Naive thymus-derived CD8-positive, alpha-beta T cell (primary cell): ENCODE measurements around the gene ATP6V0C. TPM values are rescaled to one million over a fixed set of nuclear protein-coding genes. Genes with fewer than 3 reads are reported as not detected.

ENCODE experiments used
- ATAC-seq, 2 donors: fragments of 150-1000 bp; cut with Tn5 transposase in 1 of 2; sonication (Bioruptor Pico), chemical (Tn5 transposase) in 1 of 2; 1 replicate in 1 of 2; 2 replicates in 1 of 2; pipeline ENCODE4 v1.10.0; 2021; ENCODE audit warnings: mild to moderate bottlenecking in 2 of 2, moderate library complexity in 2 of 2
- POLR2A ChIA-PET: fragments of 350-600 bp; sonication (Branson Sonifier 250); formaldehyde crosslinking; loops from one replicate; lab custom pipeline; 2021; ENCODE audit warnings: antibody characterized with exemption; lab: Charles Lee
- DNase-seq, 10 donors: peaks; one replicate each; pipeline versions ENCODE4 v3.0.0 to v3.0.0-alpha.2; 2020 to 2022
- H3K27ac Mint-ChIP-seq, 10 donors: one replicate each; pipeline ENCODE4 v1.8.0; 2020 to 2022; ENCODE audit warnings: mild to moderate bottlenecking in 10 of 10, mixed read lengths in 10 of 10, moderate library complexity in 4 of 10, inconsistent platforms in 1 of 10
- H3K27me3 Mint-ChIP-seq, 5 donors: one replicate each; pipeline ENCODE4 v1.8.0; 2021 to 2022; ENCODE audit warnings: mixed read lengths in 5 of 5
- H3K36me3 Mint-ChIP-seq, 3 donors: one replicate each; pipeline ENCODE4 v1.8.0; 2020 to 2022; ENCODE audit warnings: mixed read lengths in 3 of 3, mild to moderate bottlenecking in 2 of 3, inconsistent platforms in 1 of 3
- H3K4me1 Mint-ChIP-seq, 4 donors: one replicate each; pipeline ENCODE4 v1.8.0; 2021 to 2022; ENCODE audit warnings: mixed read lengths in 4 of 4
- H3K4me3 Mint-ChIP-seq, 10 donors: one replicate each; pipeline ENCODE4 v1.8.0; 2020 to 2022; ENCODE audit warnings: mild to moderate bottlenecking in 10 of 10, mixed read lengths in 10 of 10, moderate library complexity in 6 of 10, inconsistent platforms in 1 of 10
- H3K9me3 Mint-ChIP-seq, 9 donors: one replicate each; pipeline ENCODE4 v1.8.0; 2020 to 2022; ENCODE audit warnings: mixed read lengths in 9 of 9, mild to moderate bottlenecking in 3 of 9, inconsistent platforms in 1 of 9, moderate library complexity in 1 of 9
- polyA plus RNA-seq, 3 donors: library from polyadenylated mRNA; unstranded; fragments of 300-500 nt; fragmentation: Illumina TruSeq; gene quantifications; one replicate each; pipeline ENCODE4 v1.2.3, GENCODE V29; 2021
- total RNA-seq, 8 experiments: library from RNA in 2 of 8; stranded (reverse) in 2 of 8; gene quantifications; one replicate each; pipeline ENCODE4 v1.2.3 and lab custom pipeline; 2021 to 2026

Gene ATP6V0C
- total and polyA plus RNA-seq, 5 experiments from 2014 or later = 74.9 to 123 (median 84.9) TPM

DNA sequence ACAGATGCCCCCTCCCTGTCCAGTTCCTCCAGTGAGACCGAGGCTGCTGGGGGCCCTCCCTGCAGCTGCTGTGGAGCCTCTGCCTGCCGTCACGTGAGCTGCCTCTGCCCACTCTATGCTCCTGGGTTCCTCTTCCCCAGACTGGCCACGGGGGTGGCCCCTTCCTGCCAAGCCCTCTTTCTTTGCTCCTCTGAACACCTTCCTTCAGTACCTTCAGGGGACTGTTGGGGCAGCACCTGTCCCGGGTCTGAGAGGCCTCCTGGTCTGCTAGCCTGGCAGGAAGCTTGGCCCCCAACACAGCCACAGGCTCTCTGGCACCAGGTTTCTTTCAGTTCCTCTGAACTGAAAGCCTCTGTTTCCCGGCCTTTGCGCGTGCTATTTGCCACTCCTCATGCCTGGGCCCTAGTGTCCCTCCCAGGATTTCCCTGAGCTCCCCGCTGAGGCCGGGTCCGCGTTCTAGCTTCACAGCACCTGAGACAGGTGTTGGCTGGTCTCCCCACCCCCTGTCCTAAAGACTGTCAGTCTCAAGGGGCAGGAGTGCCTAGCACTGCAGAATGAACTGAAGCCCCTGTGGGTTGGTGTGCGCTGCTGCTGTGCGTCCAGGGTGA is 6.6 kb upstream of the ATP6V0C start:
- Mint-ChIP-seq H3K4me3 (peak overlapping the region in 1 of 10 donors; percentile 32), H3K9me3 (no peaks in the 10 kb centered on the region), H3K4me1 (peaks cover 0 to 38% (median 4%) of the 10 kb centered on the region in 4 donors), H3K27me3 (no peaks in the 10 kb centered on the region), H3K36me3 (no peaks in the 10 kb centered on the region), H3K27ac (peak overlapping the region in 2 of 10 donors; percentile 52 to 75)
- no peak for DNase-seq
- ATAC-seq = peak; percentile 14 to 72
- POLR2A ChIA-PET = no interaction called here

DNA sequence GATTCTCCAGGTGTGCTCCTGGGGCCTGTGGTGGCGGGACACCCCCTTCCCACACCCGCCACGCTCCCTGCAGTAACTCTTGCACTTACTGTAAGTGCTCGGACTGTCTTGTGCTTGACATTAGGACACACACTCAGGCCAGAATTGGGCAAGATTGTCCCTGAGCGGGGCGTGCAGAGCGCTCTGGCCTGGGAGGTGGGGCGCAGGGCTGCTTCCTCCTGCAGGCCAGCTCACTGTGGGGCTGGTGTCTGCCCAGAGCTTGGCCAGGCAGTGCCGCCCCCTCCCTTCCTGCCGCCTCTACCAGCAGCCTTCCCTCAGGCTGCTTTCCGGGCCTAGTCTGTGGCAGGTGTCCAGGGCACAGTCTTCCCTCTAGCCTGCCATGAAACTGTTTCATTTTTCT is 6.1 kb upstream of the ATP6V0C start:
- Mint-ChIP-seq H3K27me3 (no peaks in the 10 kb centered on the region), H3K9me3 (no peaks in the 10 kb centered on the region), H3K4me3 (peak overlapping the region in 1 of 10 donors; percentile 32), H3K4me1 (peaks cover 4 to 43% (median 8%) of the 10 kb centered on the region in 4 donors), H3K36me3 (no peaks in the 10 kb centered on the region), H3K27ac (peak overlapping the region in 1 of 10 donors; percentile 75)
- POLR2A ChIA-PET = no interaction called here
- DNase-seq = no peak
- no peak for ATAC-seq

DNA sequence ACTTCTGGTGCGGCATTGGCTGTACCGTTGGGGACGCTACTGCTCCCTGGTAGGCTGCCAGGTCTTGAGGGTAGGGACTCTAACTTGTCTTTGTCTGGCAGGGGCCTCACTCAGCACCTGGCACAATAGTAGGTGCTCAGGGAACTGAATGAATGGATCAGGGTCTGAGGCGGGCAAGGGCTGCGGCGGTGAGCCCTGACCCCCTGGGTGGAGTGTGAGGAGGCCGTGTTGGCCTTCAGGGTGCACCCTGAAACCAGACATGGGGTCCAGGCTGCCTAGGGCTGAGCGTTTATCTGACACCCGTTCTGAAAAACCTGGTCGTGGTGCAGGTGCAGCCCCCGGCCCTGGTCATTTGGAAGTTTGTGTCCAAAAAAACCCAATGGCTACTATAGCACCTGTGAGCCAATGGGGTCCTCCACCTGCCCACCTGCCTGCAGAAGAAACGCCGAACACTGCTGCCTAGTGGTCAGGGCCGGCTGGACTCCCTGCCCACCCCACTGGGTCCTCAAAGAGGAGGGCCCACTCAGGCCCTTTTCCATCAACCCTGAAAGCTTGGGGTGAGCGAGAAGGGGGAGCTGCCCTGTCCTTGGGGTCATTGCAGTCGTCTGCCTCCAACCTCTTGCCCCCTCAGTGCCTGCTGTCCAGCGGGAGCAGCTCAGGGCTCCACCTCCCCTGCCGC is 4.9 kb upstream of the ATP6V0C start:
- no peak for ATAC-seq
- peaks cover 0 to under 1% (median 0%) of the 10 kb centered on the region in 9 donors for H3K9me3 Mint-ChIP-seq
- POLR2A ChIA-PET = no interaction called here
- H3K36me3 Mint-ChIP-seq = no peaks in the 10 kb centered on the region
- peak overlapping the region in 3 of 10 donors; percentile 39 to 75 (median 63) for H3K27ac Mint-ChIP-seq
- peaks cover 11 to 50% (median 15%) of the 10 kb centered on the region in 4 donors for H3K4me1 Mint-ChIP-seq
- no peaks in the 10 kb centered on the region for H3K27me3 Mint-ChIP-seq
- no peak for DNase-seq
- H3K4me3 Mint-ChIP-seq = no peak overlapping the region

DNA sequence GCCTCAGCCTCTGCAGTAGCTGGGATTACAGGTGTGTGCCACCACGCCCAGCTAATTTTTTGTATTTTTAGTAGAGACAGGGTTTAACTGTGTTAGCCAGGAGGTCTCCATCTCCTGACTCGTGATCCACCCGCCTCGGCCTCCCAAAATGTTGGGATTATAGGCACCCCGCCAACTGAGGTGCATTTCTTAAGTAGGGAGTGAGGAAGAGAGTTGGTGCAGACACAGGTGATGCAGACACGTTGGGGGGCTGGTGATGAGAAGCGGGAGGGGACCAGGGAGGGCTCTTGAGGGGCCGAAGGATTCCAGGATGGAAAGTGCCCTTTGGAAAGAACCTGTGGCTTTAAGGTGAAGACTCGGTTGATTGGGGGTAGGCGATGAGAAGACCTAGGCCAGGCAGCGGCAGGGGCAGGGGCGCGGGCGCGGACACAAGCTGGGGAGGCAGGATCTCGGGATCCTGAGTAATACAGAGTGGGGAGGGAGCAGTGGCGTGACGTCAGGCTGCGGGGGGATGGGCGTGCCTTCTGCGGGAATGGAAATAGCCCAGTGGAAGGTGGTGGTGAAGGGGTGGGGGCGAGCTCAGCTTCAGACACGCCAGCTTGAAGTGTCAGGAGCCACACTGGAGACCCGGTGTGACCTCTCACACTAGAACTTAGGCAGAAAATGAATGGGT is 2.5 kb upstream of the ATP6V0C start:
- Mint-ChIP-seq H3K36me3 (peaks cover 0 to 4% (median 0%) of the 10 kb centered on the region in 3 donors), H3K27me3 (no peaks in the 10 kb centered on the region), H3K27ac (peak overlapping the region in 2 of 10 donors; percentile 3 to 50), H3K4me1 (peaks cover 20 to 66% (median 31%) of the 10 kb centered on the region in 4 donors), H3K4me3 (peak overlapping the region in 2 of 10 donors; percentile 21 to 44), H3K9me3 (peaks cover 0 to 3% (median 0%) of the 10 kb centered on the region in 9 donors)
- POLR2A ChIA-PET = interaction anchor here (1.5 to 6.8 kb wide), 2 partner anchors 10 to 23 kb away, joined by 5 to 146 read pairs; partner anchors contain the start of genes CEMP1 and PDPK1
- ATAC-seq (no peak), DNase-seq (no peak)

DNA sequence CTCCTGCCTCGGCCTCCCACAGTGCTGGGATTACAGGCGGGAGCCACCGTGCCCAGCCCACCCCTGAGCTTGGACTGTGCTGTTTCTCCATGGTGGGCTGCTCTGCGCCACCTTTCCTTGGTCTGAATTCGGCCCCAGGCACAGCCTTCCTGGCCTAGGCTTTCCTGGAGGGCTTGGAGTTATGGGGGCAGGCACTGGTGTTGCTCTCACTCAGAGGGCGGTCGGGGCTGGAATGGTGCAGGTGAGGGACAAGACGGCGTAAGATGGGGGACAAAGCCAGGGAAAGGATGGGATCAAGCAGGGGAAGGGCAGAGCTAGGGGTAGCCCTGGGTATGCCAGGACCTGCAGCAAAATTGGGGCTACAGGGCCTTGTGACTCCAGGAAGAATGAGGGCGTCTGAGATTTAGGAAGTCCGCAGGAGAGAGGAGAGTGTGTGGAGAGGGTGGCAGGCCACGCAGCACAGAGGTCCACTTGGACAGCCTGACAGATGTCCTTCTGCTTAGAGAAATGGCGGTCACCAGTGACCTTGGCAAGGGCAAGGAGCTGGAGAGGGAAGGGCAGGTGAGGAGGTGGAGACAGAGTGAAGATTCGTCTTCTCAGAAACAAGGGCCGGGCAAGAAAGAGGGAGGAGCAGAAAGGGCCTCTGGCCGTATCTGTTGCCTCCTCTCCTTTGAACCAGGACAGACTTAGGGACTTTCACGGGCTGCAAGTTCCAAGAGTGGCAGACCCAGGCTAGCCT is 1.6 kb upstream of the ATP6V0C start:
- Mint-ChIP-seq H3K27me3 (no peaks in the 10 kb centered on the region), H3K4me3 (peak overlapping the region in 9 of 10 donors; percentile 44 to 88 (median 84)), H3K4me1 (peaks cover 29 to 70% (median 40%) of the 10 kb centered on the region in 4 donors), H3K9me3 (peaks cover 0 to 3% (median 0%) of the 10 kb centered on the region in 9 donors), H3K36me3 (peaks cover 0 to 13% (median 0%) of the 10 kb centered on the region in 3 donors), H3K27ac (peak overlapping the region; percentile 40 to 99 (median 96))
- POLR2A ChIA-PET = interaction anchor here (1.1 to 6.8 kb wide), 5 partner anchors 9 to 82 kb away, joined by 4 to 146 read pairs (median 6); partner anchors contain the start of genes CCNF, CEMP1 and PDPK1
- no peak for ATAC-seq
- DNase-seq = no peak

DNA sequence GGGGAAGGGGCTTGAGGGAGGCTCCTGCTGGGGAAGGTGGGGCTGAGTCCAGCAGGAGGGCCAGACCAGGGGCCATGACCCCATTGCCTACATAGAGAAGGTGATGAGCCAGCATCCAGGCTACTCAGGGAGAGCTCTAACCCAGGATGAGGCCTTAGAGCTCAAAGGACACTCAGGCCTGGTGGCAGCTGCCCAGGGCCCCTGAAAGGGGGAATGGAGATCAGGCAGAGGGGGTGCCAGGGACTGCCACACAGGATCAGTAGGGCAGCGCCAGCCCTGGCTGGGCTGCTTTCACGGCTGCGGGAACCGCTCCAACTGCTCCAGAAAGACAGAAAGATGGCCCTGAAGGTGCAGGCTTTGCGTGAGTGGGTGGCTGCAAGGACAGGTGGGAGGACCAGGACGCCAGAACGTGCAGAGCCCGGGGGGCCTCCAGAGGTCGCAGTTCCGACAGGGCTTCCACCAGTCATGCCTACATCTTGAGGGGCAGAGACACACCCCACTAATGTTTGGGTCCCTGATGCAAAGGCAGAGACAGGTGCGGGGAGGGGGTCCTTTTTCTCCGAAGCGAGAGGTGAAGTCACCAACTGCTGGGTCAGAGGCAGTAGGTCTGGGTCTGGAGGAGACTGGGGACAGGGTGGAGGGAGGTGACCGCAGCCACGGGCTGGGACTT is 882 bp upstream of the ATP6V0C start:
- DNase-seq = peak in 8 of 10 donors; percentile 37 to 81 (median 58)
- POLR2A ChIA-PET = interaction anchor here (0.6 to 6.8 kb wide), 13 partner anchors 8 to 542 kb away, joined by 3 to 146 read pairs (median 5); partner anchors contain the start of genes CCNF, CEMP1, E4F1 and PDPK1
- peaks cover 0 to 3% (median 0%) of the 10 kb centered on the region in 9 donors for H3K9me3 Mint-ChIP-seq

DNA sequence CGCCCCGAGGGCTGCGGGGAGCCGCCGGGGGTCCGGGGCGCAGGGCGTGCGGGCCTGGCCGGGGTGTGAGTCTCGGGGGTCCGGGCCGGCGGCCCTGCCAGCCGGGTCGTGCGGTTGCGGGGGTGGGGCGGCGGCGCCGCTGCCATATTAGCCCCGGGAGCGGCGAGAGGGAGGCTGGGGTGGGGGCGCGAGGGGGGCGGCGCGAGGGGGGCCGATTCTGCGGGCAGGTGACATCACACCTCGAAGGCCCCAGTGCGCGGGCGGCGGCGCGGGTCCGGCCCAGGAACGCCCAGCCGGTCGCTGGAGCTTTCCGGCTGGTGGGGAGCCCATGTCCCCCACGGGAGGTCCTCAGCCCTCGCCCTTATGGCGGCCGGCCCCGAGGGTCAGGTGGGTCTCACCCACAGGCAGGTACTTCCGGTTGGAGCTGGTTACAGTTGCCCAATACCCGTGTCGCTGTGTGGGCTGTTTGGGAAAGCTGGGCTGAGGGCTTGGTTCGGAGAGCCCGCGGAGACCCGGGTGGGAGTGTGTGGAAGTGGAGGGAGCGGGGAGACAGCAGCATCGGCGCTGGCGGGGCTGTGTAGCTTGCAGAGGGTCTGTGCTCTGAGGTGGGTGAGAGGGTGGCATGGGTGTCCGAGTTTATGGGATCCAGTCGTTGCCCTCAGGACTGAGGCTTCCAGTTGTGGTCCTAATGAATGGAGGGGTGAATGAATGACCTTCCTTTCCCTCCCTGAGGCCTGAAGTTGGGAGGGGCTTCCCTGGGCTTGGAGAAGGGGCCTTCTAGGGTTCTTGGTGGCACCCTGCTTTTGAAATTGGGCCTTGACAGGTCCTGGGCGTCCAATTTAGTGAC is 804 bp downstream of the ATP6V0C start:
- Mint-ChIP-seq H3K4me3 (peak overlapping the region; percentile 86 to 96 (median 90)), H3K9me3 (peaks cover 0 to 3% (median 0%) of the 10 kb centered on the region in 9 donors), H3K27ac (peak overlapping the region; percentile 91 to 97 (median 96)), H3K27me3 (no peaks in the 10 kb centered on the region), H3K36me3 (peaks cover 0 to 14% (median 0%) of the 10 kb centered on the region in 3 donors), H3K4me1 (peaks cover 40 to 73% (median 62%) of the 10 kb centered on the region in 4 donors)
- peak; percentile 3 to 5 for ATAC-seq
- POLR2A ChIA-PET = interaction anchor here (0.6 to 6.8 kb wide), 11 partner anchors 10 to 724 kb away, joined by 3 to 146 read pairs (median 6); partner anchors contain the start of genes CCNF, CEMP1, PDPK1 and PGP
- DNase-seq = peak in 6 of 10 donors; percentile 24 to 73 (median 42)

More for the DNA sequence above, 882 bp upstream of the ATP6V0C start:
- peak; percentile 33 to 38 for ATAC-seq
- Mint-ChIP-seq H3K36me3 (peaks cover 0 to 13% (median 0%) of the 10 kb centered on the region in 3 donors), H3K27ac (peak overlapping the region; percentile 91 to 99 (median 96)), H3K27me3 (no peaks in the 10 kb centered on the region), H3K4me1 (peaks cover 33 to 72% (median 47%) of the 10 kb centered on the region in 4 donors), H3K4me3 (peak overlapping the region; percentile 79 to 91 (median 87))

DNA sequence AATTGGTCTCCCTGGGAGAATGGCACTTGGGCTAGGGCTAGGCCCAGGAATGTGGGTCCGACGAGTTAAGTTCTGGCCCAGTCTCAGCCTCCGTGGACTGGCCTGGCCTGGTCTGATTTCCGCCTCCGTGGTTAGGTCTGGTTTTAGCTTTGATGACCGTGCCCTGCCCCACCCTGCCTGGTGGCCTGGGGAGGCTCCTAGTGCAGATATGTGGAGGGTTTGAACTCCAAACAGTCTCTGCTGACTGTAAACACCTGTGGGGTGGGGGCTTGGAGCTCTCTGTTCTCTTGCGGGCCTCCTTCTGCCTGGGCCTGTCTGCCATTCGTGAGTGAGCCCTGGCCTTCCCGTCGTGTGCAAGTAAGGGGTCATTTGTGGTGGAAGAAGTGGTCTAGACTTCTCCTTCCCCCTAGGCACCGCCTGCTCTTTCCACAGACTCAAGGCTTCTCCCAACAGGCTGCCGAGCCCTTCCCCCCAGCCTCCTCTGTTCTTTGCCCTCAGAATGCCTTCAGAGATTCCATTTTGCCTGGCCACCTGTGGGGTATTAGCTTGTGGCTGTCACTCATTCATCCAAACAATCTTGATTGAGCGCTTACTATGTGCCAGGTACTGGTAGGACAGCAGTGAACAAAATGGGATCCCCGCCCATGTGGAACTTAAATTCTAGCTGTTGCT is 1.6 kb downstream of the ATP6V0C start:
- no peak for ATAC-seq
- peaks cover 0 to 3% (median 0%) of the 10 kb centered on the region in 9 donors for H3K9me3 Mint-ChIP-seq
- peaks cover 0 to 19% (median 0%) of the 10 kb centered on the region in 3 donors for H3K36me3 Mint-ChIP-seq
- peak overlapping the region; percentile 86 to 96 (median 90) for H3K4me3 Mint-ChIP-seq
- H3K27ac Mint-ChIP-seq = peak overlapping the region; percentile 91 to 97 (median 96)
- no peak for DNase-seq
- H3K4me1 Mint-ChIP-seq = peaks cover 44 to 76% (median 65%) of the 10 kb centered on the region in 4 donors
- POLR2A ChIA-PET = interaction anchor here (0.6 to 6.8 kb wide), 9 partner anchors 10 to 1834 kb away, joined by 3 to 146 read pairs (median 8); partner anchors contain the start of genes CEMP1, PDPK1, PGP and RPS2
- H3K27me3 Mint-ChIP-seq = no peaks in the 10 kb centered on the region

DNA sequence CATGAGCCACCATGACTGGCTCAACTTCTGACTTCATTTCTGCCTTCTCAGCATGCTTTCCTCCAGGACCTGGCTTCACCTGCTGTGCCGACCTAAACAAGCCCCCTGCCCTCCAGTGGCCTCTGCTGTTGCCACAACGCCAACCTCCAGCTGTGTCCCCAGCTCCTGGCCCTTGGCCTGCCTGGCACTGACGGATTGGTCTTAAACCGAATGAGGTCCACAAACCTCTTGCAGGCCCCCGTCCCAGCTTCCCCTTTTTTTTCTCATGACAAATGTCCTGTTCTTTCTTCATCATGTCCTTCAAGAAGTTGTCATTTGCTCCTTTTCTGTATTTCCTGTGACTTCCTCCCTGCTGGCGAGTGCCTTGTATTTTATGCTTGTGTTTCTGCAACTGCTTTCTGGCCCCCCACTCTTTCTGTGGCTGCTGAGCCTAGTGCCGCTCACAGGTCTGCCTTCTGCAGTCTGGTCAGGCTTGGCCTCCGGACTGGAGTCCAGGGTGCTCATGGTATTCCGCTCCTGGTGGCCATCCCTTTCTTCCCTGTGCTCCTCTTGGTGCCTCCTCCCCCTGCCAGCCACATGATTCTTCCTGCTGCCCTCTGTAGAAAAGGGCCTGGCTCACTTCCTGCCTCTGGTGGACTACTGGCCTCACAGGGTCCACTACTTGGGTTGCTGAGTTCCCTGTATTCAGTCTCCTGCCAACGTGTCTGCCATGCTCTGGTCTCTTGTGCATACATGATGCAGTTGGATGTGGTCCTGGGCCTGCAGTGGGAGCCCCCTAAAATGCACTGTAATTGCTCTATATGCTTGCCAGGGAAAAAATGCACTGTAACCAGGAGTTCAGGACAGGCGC is 2.9 kb downstream of the ATP6V0C start:
- POLR2A ChIA-PET = interaction anchor here (0.6 to 6.8 kb wide), 3 partner anchors 17 to 1835 kb away, joined by 3 to 146 read pairs (median 9); partner anchors contain the start of genes CEMP1 and PDPK1
- no peak for DNase-seq
- Mint-ChIP-seq H3K9me3 (peaks cover 0 to 3% (median 0%) of the 10 kb centered on the region in 9 donors), H3K36me3 (peaks cover 0 to 23% (median 0%) of the 10 kb centered on the region in 3 donors), H3K27me3 (peaks cover 0 to 5% (median 0%) of the 10 kb centered on the region in 5 donors), H3K27ac (peak overlapping the region; percentile 86 to 97 (median 96)), H3K4me3 (peak overlapping the region; percentile 86 to 96 (median 90)), H3K4me1 (peaks cover 43 to 83% (median 72%) of the 10 kb centered on the region in 4 donors)
- ATAC-seq = no peak
